Gastroesophageal sphincter (tissue), 4 donors: ENCODE data around the gene CBR3. TPM values are rescaled to one million over a fixed set of nuclear protein-coding genes. Genes with fewer than 3 reads are reported as not detected.

Source experiments
- ATAC-seq: fragments of 150-250 bp; one replicate; pipeline ENCODE4 v1.9.1; 2016; ENCODE audit warnings: mild to moderate bottlenecking, moderate library complexity
- H3K27ac ChIP-seq, 4 donors: fragments of 200-600 bp; sonication (generic) in 3 of 4; 1 replicate in 3 of 4; 2 replicates in 1 of 4; pipeline ENCODE4 v1.5.1; 2016 to 2019
- H3K27me3 ChIP-seq: fragments of 200-600 bp; sonication (generic); one replicate; pipeline ENCODE4 v1.5.1; 2019
- H3K36me3 ChIP-seq, 2 donors: fragments of 200-600 bp; sonication (generic); one replicate each; pipeline ENCODE4 v1.5.1; 2019; ENCODE audit warnings: control low read depth in 1 of 2
- H3K4me1 ChIP-seq, 3 donors: fragments of 200-600 bp; sonication (generic); 1 replicate in 2 of 3; 2 replicates in 1 of 3; pipeline ENCODE4 v1.5.1; 2016 to 2019; ENCODE audit warnings: control low read depth in 2 of 3
- H3K4me3 ChIP-seq, 2 donors: fragments of 200-600 bp; sonication (generic); one replicate each; pipeline ENCODE4 v1.5.1; 2019; ENCODE audit warnings: mild to moderate bottlenecking in 1 of 2, moderate library complexity in 1 of 2
- H3K9me3 ChIP-seq, 3 donors: fragments of 200-600 bp; sonication (generic); one replicate each; pipeline ENCODE4 v1.5.1; 2017 to 2019; ENCODE audit warnings: control low read depth in 2 of 3
- EP300 ChIP-seq: sonication (generic); formaldehyde crosslinking; IDR thresholded peaks from one replicate; pipeline ENCODE4 v1.6.1; 2017; ENCODE audit warnings: antibody characterized with exemption, mild to moderate bottlenecking
- POLR2A ChIP-seq, 2 donors: fragments of 450-650 bp; IDR thresholded peaks; one replicate each; pipeline ENCODE4 v1.6.1; 2017; ENCODE audit warnings: antibody characterized with exemption in 2 of 2, mild to moderate bottlenecking in 2 of 2, moderate library complexity in 1 of 2
- POLR2AphosphoS5 ChIP-seq: sonication (generic); formaldehyde crosslinking; IDR thresholded peaks from one replicate; pipeline ENCODE4 v1.6.1; 2017; ENCODE audit warnings: antibody characterized with exemption
- WGBS, 2 donors: methylation state at CpG; one replicate each; pipeline ENCODE4 v1.1.5; 2018; ENCODE audit warnings: low coverage in 1 of 2; 5-methylcytosine and 5-hydroxymethylcytosine counted together
- total RNA-seq, 4 donors: library from RNA; depleted of rRNA; stranded (reverse); fragments of >200 nt; gene quantifications; one replicate each; pipeline ENCODE4 v1.1.0, GENCODE V29; 2016
- TF ChIP-seq, protein P1 (sequence below), 4 experiments: fragments of 200-600 bp in 2 of 4; fragments of 450-650 bp in 2 of 4; sonication (generic) in 1 of 4; IDR thresholded peaks; one replicate each; pipeline ENCODE4 v1.5.1; 2017 to 2019; ENCODE audit warnings: antibody characterized with exemption in 4 of 4, mild to moderate bottlenecking in 2 of 4, moderate library complexity in 2 of 4

Gene CBR3
- total RNA-seq, 4 donors from 2014 or later = 9.6 to 20.9 (median 14.0) TPM

DNA sequence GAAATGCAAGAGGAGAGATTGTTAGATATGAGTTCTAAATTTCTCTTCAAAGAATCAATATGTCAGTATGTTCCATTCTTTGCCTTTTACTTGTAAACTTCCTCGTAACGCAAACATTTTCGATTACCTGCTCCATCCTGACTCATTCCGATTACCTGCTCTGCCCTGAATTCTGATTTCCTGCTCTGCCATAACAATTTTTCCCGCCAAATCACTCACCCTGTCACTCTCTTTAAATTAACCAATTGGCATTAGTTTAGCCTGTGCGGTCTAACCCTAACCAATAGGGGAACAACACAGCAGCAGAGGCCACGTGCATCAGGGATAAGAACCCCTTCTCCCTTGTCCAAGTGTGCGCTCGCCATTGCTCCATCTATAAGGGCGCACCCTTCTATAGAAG is 25.0 kb upstream of the CBR3 start:
- 92 to 95% methylated on average over 9 to 10 of the region's 10 CpGs for WGBS, 2 donors

DNA sequence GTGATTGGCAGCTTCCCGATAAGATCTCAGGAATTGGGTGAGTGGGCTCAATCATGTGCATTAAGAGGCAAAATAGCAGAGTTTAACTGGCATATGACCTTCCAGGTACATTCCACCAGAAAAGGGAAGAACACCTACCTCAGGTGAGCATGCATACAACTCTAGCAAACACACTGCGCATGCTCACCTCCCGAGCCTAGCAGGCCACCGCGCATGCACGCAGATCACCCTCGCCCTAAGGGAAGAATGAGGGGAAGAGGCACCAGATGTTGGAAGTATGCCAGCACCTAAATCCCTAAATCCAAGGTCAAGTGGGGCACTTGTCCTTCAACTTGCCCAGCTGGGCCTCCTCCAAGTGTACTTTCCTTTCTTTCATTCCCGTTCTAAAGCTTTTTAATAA is 23.6 kb upstream of the CBR3 start:
- Histone ChIP-seq H3K4me3 (no peak overlapping the region), H3K27me3 (no peaks in the 10 kb centered on the region), H3K9me3 (no peaks in the 10 kb centered on the region), H3K27ac (no peak overlapping the region), H3K36me3 (no peaks in the 10 kb centered on the region), H3K4me1 (peaks cover 0 to 17% (median 4%) of the 10 kb centered on the region in 3 donors)
- no peak for ATAC-seq
- TF ChIP-seq POLR2A (IDR thresholded peaks at IDR 0.05) (no peak), POLR2AphosphoS5 (no peak), EP300 (no peak)
- TF ChIP-seq, protein P1, sequence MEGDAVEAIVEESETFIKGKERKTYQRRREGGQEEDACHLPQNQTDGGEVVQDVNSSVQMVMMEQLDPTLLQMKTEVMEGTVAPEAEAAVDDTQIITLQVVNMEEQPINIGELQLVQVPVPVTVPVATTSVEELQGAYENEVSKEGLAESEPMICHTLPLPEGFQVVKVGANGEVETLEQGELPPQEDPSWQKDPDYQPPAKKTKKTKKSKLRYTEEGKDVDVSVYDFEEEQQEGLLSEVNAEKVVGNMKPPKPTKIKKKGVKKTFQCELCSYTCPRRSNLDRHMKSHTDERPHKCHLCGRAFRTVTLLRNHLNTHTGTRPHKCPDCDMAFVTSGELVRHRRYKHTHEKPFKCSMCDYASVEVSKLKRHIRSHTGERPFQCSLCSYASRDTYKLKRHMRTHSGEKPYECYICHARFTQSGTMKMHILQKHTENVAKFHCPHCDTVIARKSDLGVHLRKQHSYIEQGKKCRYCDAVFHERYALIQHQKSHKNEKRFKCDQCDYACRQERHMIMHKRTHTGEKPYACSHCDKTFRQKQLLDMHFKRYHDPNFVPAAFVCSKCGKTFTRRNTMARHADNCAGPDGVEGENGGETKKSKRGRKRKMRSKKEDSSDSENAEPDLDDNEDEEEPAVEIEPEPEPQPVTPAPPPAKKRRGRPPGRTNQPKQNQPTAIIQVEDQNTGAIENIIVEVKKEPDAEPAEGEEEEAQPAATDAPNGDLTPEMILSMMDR (IDR thresholded peaks at IDR 0.05) = no peak
- 57 to 81% methylated on average over 2 to 8 of the region's 8 CpGs for WGBS, 2 donors

More for the DNA sequence above, 25.0 kb upstream of the CBR3 start:
- Histone ChIP-seq H3K36me3 (no peaks in the 10 kb centered on the region), H3K9me3 (no peaks in the 10 kb centered on the region), H3K27ac (no peak overlapping the region), H3K4me1 (peaks cover 0 to 20% (median 4%) of the 10 kb centered on the region in 3 donors), H3K27me3 (peaks cover 7% of the 10 kb centered on the region), H3K4me3 (no peak overlapping the region)
- ATAC-seq = no peak
- TF ChIP-seq POLR2A (IDR thresholded peaks at IDR 0.05) = no peak
- TF ChIP-seq EP300 = no peak
- TF ChIP-seq, protein P1 (IDR thresholded peaks at IDR 0.05) = no peak
- no peak for TF ChIP-seq POLR2AphosphoS5

DNA sequence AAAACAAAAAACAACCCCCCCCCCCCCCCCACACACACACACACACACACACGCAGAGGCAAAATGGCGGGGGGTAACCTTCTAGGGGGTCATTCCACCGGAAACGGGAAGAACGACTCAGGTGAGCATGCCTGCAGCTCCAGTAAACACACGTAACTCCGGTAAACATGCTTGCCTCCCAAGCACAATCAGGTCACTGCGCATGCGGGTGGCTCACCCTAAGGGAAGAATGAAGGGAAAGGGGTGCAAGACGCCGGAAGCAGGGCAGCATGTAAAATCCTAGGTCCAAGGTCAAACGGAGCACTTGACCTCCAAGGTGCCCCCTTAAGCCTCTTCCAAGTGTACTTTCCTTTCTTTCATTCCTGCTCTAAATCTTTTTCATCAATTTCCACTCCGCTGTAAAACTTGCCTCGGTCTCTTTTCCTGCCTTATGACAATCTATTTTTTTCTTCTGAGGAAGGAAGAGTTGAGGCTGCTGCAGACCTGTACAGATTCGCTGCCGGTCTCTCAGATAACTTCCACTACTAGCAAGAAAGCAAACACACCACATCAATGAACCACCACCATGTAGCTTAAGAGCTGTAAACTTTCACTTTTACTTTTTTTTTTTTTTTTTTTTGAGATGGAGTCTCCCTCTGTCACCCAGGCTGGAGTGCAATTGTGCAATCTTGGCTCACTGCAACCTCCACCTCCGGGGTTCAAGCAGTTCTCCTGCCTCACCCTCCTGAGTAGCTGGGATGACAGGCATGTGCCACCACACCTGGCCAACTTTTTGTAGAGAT is 21.0 kb upstream of the CBR3 start:
- H3K27ac ChIP-seq = no peak overlapping the region
- no peaks in the 10 kb centered on the region for H3K27me3 ChIP-seq
- no peak for TF ChIP-seq EP300
- no peak for TF ChIP-seq POLR2A (IDR thresholded peaks at IDR 0.05)
- TF ChIP-seq, protein P1 (IDR thresholded peaks at IDR 0.05) = no peak
- no peak for ATAC-seq
- no peaks in the 10 kb centered on the region for H3K36me3 ChIP-seq
- H3K9me3 ChIP-seq = no peaks in the 10 kb centered on the region
- no peak overlapping the region for H3K4me3 ChIP-seq
- H3K4me1 ChIP-seq = peaks cover 0 to 17% (median 4%) of the 10 kb centered on the region in 3 donors
- WGBS, 2 donors = 62 to 75% methylated on average over 6 to 11 of the region's 17 CpGs

DNA sequence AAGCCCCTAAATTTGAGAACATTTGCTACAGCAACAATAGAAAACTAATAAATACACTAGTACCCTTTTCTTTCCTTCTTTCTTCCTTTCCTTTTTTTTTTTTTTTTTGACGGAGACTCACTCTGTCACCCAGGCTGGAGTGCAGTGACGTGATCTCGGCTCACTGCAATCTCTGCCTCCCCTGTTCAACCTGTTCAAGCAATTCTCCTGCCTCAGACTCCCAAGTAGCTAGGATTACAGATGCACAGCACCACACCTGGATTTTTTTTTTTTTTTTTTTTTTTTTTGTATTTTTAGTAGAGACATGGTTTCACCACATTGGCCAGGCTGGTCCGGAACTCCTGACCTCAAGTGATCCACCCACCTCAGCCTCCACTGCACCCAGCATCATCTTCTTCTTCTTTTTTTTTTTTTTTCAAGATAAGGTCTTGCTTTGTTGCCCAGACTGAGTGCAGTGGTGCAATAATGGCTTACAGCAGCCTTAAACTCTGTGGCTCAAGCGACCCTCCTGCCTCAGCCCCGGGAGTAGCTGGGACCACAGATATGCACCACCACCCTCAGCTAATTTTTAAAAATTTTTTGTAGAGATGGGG is 19.6 kb upstream of the CBR3 start:
- Histone ChIP-seq H3K4me3 (no peak overlapping the region), H3K27ac (no peak overlapping the region), H3K27me3 (no peaks in the 10 kb centered on the region), H3K9me3 (no peaks in the 10 kb centered on the region), H3K36me3 (no peaks in the 10 kb centered on the region), H3K4me1 (peaks cover 0 to 17% (median 4%) of the 10 kb centered on the region in 3 donors)
- 96% methylated on average over 6 of the region's 6 CpGs; no CpG with 5 or more reads in 1 of the 2 donors for whole genome bisulfite sequencing, 2 donors
- TF ChIP-seq, protein P1 (IDR thresholded peaks at IDR 0.05) = no peak
- no peak for TF ChIP-seq EP300
- no peak for TF ChIP-seq POLR2AphosphoS5
- no peak for TF ChIP-seq POLR2A (IDR thresholded peaks at IDR 0.05)
- no peak for ATAC-seq
